Body of pancreas (tissue), 4 donors: ENCODE measurements around the gene RAB40A.

Experiments
- POLR2A ChIP-seq, 3 donors: fragments of 450-650 bp; IDR thresholded peaks; one replicate each; pipeline ENCODE4 v1.6.1; 2016; ENCODE audit warnings: antibody characterized with exemption in 3 of 3, mild to moderate bottlenecking in 2 of 3
- TF ChIP-seq, protein P1 (sequence below), 7 experiments: fragments of 450-650 bp in 4 of 7; fragments of 200-600 bp in 3 of 7; sonication (generic) in 3 of 7; IDR thresholded peaks; one replicate each; pipeline ENCODE4 v1.5.1; 2016 to 2019; ENCODE audit warnings: antibody characterized with exemption in 7 of 7

DNA sequence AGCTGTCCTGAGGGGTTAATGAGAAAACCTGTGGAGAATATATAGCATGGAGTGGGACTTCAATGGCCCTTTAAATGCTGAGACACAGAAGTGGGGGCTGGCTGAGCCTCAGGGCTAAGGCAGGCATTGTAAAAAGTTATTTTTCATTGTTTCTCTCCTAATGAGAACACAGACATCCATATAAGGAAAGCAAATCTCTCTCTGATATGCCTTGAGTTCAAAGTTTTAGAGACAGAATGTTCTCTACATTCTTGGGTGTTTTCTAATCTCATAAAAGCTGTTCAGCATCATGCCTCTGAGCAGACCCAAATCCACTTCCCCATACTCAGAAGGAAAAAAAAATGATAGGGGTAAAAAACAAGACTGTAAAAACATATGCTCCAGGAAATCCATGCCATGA is 16.8 kb upstream of the RAB40A start:
- TF ChIP-seq POLR2A (IDR thresholded peaks at IDR 0.05), result no peak
- TF ChIP-seq, protein P1, sequence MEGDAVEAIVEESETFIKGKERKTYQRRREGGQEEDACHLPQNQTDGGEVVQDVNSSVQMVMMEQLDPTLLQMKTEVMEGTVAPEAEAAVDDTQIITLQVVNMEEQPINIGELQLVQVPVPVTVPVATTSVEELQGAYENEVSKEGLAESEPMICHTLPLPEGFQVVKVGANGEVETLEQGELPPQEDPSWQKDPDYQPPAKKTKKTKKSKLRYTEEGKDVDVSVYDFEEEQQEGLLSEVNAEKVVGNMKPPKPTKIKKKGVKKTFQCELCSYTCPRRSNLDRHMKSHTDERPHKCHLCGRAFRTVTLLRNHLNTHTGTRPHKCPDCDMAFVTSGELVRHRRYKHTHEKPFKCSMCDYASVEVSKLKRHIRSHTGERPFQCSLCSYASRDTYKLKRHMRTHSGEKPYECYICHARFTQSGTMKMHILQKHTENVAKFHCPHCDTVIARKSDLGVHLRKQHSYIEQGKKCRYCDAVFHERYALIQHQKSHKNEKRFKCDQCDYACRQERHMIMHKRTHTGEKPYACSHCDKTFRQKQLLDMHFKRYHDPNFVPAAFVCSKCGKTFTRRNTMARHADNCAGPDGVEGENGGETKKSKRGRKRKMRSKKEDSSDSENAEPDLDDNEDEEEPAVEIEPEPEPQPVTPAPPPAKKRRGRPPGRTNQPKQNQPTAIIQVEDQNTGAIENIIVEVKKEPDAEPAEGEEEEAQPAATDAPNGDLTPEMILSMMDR (IDR thresholded peaks at IDR 0.05), result no peak
